K562 (cell line): ENCODE measurements around the gene DYNC2H1. TPM values are rescaled to one million over a fixed set of nuclear protein-coding genes. Genes with fewer than 3 reads are reported as not detected.

Experiments used
- ATAC-seq: fragments of 200-7000 bp; cut with Tn5 transposase; 3 replicates; pipeline ENCODE4 v1.9.1; 2020; ENCODE audit warnings: moderate library complexity
- BruUV-seq: library from RNA; stranded (reverse); fragments of 400-500 nt; replicated peaks from 2 replicates; lab custom pipeline; 2021; lab: Mats Ljungman, UMichigan
- CTCF ChIA-PET: fragments of 300-600 bp; formaldehyde crosslinking; extraction: SDS; loops from one replicate; lab custom pipeline; 2021; ENCODE audit warnings: low intra/inter-chr PET ratio; lab: Yijun Ruan, JAX
- POLR2A ChIA-PET: fragments of 300-600, 350-650 bp; sonication (Branson Sonifier 250); formaldehyde crosslinking; extraction: SDS; loops from one replicate; lab custom pipeline; 2021; ENCODE audit warnings: antibody characterized with exemption, inconsistent platforms; lab: Yijun Ruan, JAX
- DNase-seq, 4 experiments: peaks; one replicate each; pipeline versions ENCODE4 v3.0.0 to v3.0.0-alpha.2; 2011 to 2018; ENCODE audit warnings: low spot score in 3 of 4, mixed read lengths in 3 of 4; ENCODE audit errors: extremely low read depth in 1 of 4
- FAIRE-seq: peaks from 2 replicates; lab custom pipeline; 2011; peaks lifted over from hg19 to GRCh38; lab: Jason Lieb, UNC
- H2AFZ ChIP-seq: 2 replicates; pipeline ENCODE4 v1.6.0; 2011; ENCODE audit warnings: low read depth, low read length, control low read depth, inconsistent platforms
- H3K27ac ChIP-seq: fragments of 200-600 bp; 3 replicates; pipeline ENCODE4 v1.8.0; 2011; ENCODE audit warnings: low read depth, mild to moderate bottlenecking, control low read depth, inconsistent platforms, low read length, moderate library complexity, mixed read lengths; ENCODE audit errors: extremely low read depth
- H3K27me3 ChIP-seq, 2 experiments: fragments of 300-600 bp in 1 of 2; 2 replicates in 1 of 2; 3 replicates in 1 of 2; pipeline versions ENCODE4 v1.6.0 to v1.8.0; 2011; ENCODE audit warnings: inconsistent platforms in 2 of 2, low read length in 2 of 2, mild to moderate bottlenecking in 1 of 2, mixed read lengths in 1 of 2, moderate library complexity in 1 of 2; ENCODE audit not compliant: control insufficient read depth in 2 of 2, insufficient read depth in 2 of 2
- H3K36me3 ChIP-seq: fragments of 300-600 bp; 3 replicates; pipeline ENCODE4 v1.8.0; 2011; ENCODE audit warnings: mild to moderate bottlenecking, low read length, inconsistent platforms; ENCODE audit not compliant: control insufficient read depth, insufficient read depth
- H3K4me1 ChIP-seq, 2 experiments: fragments of 200-600 bp in 1 of 2; replicated peaks in 1 of 2; 2 replicates in 1 of 2; 3 replicates in 1 of 2; pipeline versions ENCODE4 v1.5.1 to v1.8.0; 2011; ENCODE audit warnings: inconsistent platforms in 2 of 2, low read length in 2 of 2, mild to moderate bottlenecking in 1 of 2, mixed read lengths in 1 of 2, moderate library complexity in 1 of 2; ENCODE audit not compliant: control insufficient read depth in 2 of 2, insufficient read depth in 2 of 2
- H3K4me2 ChIP-seq: 2 replicates; pipeline ENCODE4 v1.6.1; 2011; ENCODE audit warnings: low read length, control low read depth, inconsistent platforms, mixed read lengths; ENCODE audit not compliant: insufficient read depth
- H3K4me3 ChIP-seq: fragments of 200-600 bp; sonication (generic), shearing (Covaris generic); 2 replicates; pipeline ENCODE4 v1.5.1; 2016; ENCODE audit warnings: control low read depth, inconsistent platforms
- H3K79me2 ChIP-seq: fragments of 200-600 bp; 3 replicates; pipeline ENCODE4 v1.8.0; 2011; ENCODE audit warnings: low read length, inconsistent platforms; ENCODE audit not compliant: control insufficient read depth, insufficient read depth
- H3K9ac ChIP-seq, 2 experiments: 2 replicates each; pipeline versions ENCODE4 v1.6.0 to v1.6.1; 2011; ENCODE audit warnings: low read depth in 2 of 2, low read length in 2 of 2, control low read depth in 1 of 2, inconsistent platforms in 1 of 2, mild to moderate bottlenecking in 1 of 2, mixed read lengths in 1 of 2; ENCODE audit not compliant: insufficient read depth in 1 of 2
- H3K9me1 ChIP-seq: one replicate; pipeline ENCODE4 v1.6.0; 2011; ENCODE audit warnings: inconsistent platforms, mild to moderate bottlenecking, low read length, moderate library complexity; ENCODE audit not compliant: control insufficient read depth, insufficient read depth
- H3K9me3 ChIP-seq: replicated peaks from 2 replicates; pipeline ENCODE4 v1.5.1; 2011; ENCODE audit warnings: low read depth, low read length, inconsistent platforms; ENCODE audit not compliant: control insufficient read depth, insufficient read depth
- H4K20me1 ChIP-seq: replicated peaks from 2 replicates; pipeline ENCODE4 v1.6.1; 2011; ENCODE audit warnings: low read length, inconsistent platforms, mixed read lengths; ENCODE audit not compliant: control insufficient read depth, insufficient read depth
- ARHGAP35 ChIP-seq: fragments of 450-650 bp; IDR thresholded peaks from 2 replicates; pipeline ENCODE4 v1.6.1; 2018; ENCODE audit not compliant: partially characterized antibody
- LEF1 ChIP-seq: fragments of 450-650 bp; IDR thresholded peaks from 2 replicates; pipeline ENCODE4 v1.6.1; 2016; ENCODE audit warnings: mild to moderate bottlenecking
- ZNF696 ChIP-seq: fragments of 250-450 bp; sonication (Bioruptor Pico); conservative IDR thresholded peaks from 2 replicates; pipeline ENCODE4 v1.4.0; 2020; ENCODE audit warnings: mild to moderate bottlenecking, moderate library complexity
- WGBS: fragments of 100-300 bp; shearing (Covaris generic); methylation state at CpG from one replicate; pipeline ENCODE4 v1.1.6; 2016; ENCODE audit warnings: low coverage, mixed read lengths; ENCODE audit not compliant: insufficient coverage; ENCODE audit errors: missing lambda C conversion rate; 5-methylcytosine and 5-hydroxymethylcytosine counted together
- in situ Hi-C: fragments of 300-500 bp; cut with MboI; formaldehyde crosslinking; loops from 4 replicates; pipeline ENCODE4 v1.15.0; 2018; ENCODE audit warnings: inconsistent platforms, mixed read lengths
- intact Hi-C: fragments of 100-400 bp; cut with micrococcal nuclease; formaldehyde crosslinking; loops from 2 replicates; pipeline ENCODE4 v1.14.2; 2022
- polyA plus RNA-seq, 8 experiments: library from polyadenylated mRNA; depleted of rRNA in 4 of 8; stranded (reverse) in 5 of 8; unstranded in 3 of 8; fragments of >200 nt; fragmentation: Nextera tagmentation in 2 of 8; fragmentation: Illumina TruSeq in 1 of 8; extraction: Ambion mirVana in 2 of 8; extraction: Trizol in 1 of 8; gene quantifications; 2 replicates each; pipeline versions ENCODE4 v1.2.1 to v1.2.3, GENCODE V29; 2011 to 2014; ENCODE audit warnings: inconsistent platforms in 1 of 8, missing spikeins in 1 of 8
- total RNA-seq, 7 experiments: library from RNA; depleted of rRNA in 6 of 7; stranded (reverse); fragments of >200 nt in 6 of 7; fragmentation: Illumina TruSeq in 2 of 7; extraction: Trizol in 2 of 7; gene quantifications; 2 replicates each; pipeline versions ENCODE4 v1.2.1 to v1.2.3, GENCODE V29; 2011 to 2021; ENCODE audit warnings: low replicate concordance in 1 of 7

DYNC2H1 gene
- total and polyA plus RNA-seq, 9 of the 15 experiments (the other 6 are each of a cell fraction or from before 2014, with no cell fraction given) = 0.08 to 0.64 (median 0.20) TPM

DNA sequence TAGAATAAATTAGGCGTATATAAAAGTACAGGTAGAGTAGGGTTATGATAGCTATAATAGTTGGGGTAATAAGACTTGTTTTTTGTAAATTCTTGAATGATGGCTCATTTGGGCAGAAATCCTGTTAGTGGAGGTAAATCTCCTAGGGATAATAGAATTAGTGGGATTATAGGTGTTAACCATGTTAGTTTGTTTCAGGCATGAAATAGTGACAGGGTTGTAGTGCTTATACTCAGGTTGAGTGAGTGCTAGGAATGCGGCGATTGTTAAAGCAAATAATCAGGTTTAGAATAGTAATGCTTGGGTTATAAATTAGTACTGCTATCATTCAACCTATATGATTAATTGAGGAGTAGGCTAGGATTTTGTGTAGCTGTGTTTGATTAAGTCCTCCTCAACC is 297.1 kb downstream of the DYNC2H1 start:
- in situ Hi-C loops (no loop called here), intact Hi-C loops (no loop called here)
- Histone ChIP-seq H3K27ac (no peak overlapping the region), H3K79me2 (no peaks in the 10 kb centered on the region), H3K9me3 (no peaks in the 10 kb centered on the region), H3K9ac (no peak overlapping the region), H2AFZ (no peak overlapping the region), H3K36me3 (no peaks in the 10 kb centered on the region), H3K9me1 (no peaks in the 10 kb centered on the region), H4K20me1 (no peaks in the 10 kb centered on the region), H3K4me2 (no peak overlapping the region), H3K27me3 (no peaks in the 10 kb centered on the region), H3K4me1 (no peaks in the 10 kb centered on the region), H3K4me3 (no peak overlapping the region)
- DNase-seq (no peak), ATAC-seq (no peak), FAIRE-seq (no peak)
- no peak for TF ChIP-seq ARHGAP35
- 2% methylated on average over 3 of the region's 3 CpGs for WGBS
- POLR2A ChIA-PET = no interaction called here
- CTCF ChIA-PET = no interaction called here
- no TSS peak for BruUV-seq

DNA sequence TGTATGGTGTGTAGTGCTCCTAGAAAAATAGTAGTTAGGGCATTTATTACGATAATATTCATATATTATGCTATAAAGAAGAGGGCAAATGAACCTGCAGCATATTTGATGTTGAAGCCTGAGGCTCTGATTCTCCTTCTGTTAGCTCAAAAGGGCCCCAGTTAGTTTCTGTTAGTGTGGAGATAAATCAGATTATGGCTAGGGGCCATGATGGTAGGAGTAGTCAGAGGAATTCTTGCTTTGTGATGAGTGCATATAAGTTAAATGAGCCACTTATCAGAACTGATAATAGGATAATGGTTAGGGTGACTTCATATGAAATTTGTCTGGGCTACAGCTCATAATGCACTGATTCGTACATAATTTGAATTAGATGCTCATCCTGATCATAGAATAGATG is 298.4 kb downstream of the DYNC2H1 start:
- Histone ChIP-seq H4K20me1 (no peaks in the 10 kb centered on the region), H3K4me2 (no peak overlapping the region), H3K9ac (no peak overlapping the region), H3K27me3 (no peaks in the 10 kb centered on the region), H3K36me3 (no peaks in the 10 kb centered on the region), H3K4me1 (no peaks in the 10 kb centered on the region), H2AFZ (no peak overlapping the region), H3K4me3 (no peak overlapping the region), H3K9me1 (no peaks in the 10 kb centered on the region)
- BruUV-seq = no TSS peak
- CTCF ChIA-PET = no interaction called here
- in situ Hi-C loops (no loop called here), intact Hi-C loops (no loop called here)
- FAIRE-seq = no peak
- no peak for DNase-seq
- 0% methylated on average over 2 of the region's 2 CpGs for WGBS
- POLR2A ChIA-PET = no interaction called here
- no peak for ATAC-seq
- TF ChIP-seq LEF1 (no peak), ZNF696 (CRISPR knock-in tag) (no peak)
- TF ChIP-seq, all 486 proteins: peak for 0
- no peak overlapping the region for H3K27ac ChIP-seq
- H3K9me3 ChIP-seq = no peaks in the 10 kb centered on the region
- no peaks in the 10 kb centered on the region for H3K79me2 ChIP-seq
